ENCODE measurements around the gene NCS1. TPM values are rescaled to one million over a fixed set of nuclear protein-coding genes. Genes with fewer than 3 reads are reported as not detected.

Gene NCS1
- total and polyA plus RNA-seq, 2 of the 8 experiments (the other 6 are each of a cell fraction or from before 2014, with no cell fraction given) = 34.7 to 47.6 TPM

DNA sequence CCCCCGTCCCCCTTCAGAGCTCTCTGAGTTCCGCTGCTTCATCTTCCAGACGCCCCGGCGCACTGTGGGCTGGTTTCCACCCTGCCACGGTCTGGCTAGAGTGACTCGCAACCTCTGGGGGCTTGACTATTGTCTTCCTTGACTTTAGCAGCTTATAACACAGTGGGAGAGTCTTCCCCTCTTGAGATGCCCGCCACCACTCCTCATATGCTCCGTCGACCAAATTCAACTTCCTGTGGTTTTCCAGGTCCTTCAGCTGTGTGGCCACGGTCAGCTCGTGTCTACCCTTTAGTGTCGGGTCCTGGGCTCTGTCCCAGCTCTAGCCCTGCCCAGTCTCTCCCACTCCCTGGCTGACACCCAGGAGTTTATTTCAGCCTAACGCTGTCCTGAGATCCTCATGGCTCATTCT lies 28.2 kb upstream of the NCS1 start:
- Histone ChIP-seq H2BK12ac (ENCODE audit: low read depth, low read length) (peak overlapping the region; percentile 75; the same call in 1 of the 2 replicates), H3K79me1 (ENCODE audit: low read depth, low read length) (no peaks in the 10 kb centered on the region), H2AFZ (ENCODE audit: low read length) (0 out of 2 replicates have a peak overlapping the region, but pooled peaks have one; percentile 7), H3K23me2 (ENCODE audit: low read depth, low read length) (no peaks in the 10 kb centered on the region), H3K4ac (replicated peaks; ENCODE audit: insufficient read length, low read depth, low read length) (no peak overlapping the region), H4K5ac (ENCODE audit: insufficient read length, low read depth, low read length) (no peak overlapping the region), H3K18ac (ENCODE audit: extremely low read depth, low read length) (0 out of 2 replicates have a peak overlapping the region, but pooled peaks have one; percentile 13), H3K27me3 (replicated peaks in 1 of 4; ENCODE audit: control insufficient read depth in 3 of 4, extremely low read depth in 1 of 4, insufficient read depth in 3 of 4, low read length in 3 of 4) (no peaks in the 10 kb centered on the region; a peak in 1 of 7 replicates), H2BK5ac (ENCODE audit: low read depth, low read length) (no peak overlapping the region), H3K79me2 (ENCODE audit: control insufficient read depth in 1 of 2, insufficient read depth in 2 of 2, low read length in 2 of 2) (no peaks in the 10 kb centered on the region), H2BK20ac (ENCODE audit: low read length) (peak overlapping the region; percentile 56; the same call in 1 of the 2 replicates), H3K9me3 (ENCODE audit: insufficient read depth in 2 of 2, low read depth in 1 of 2, low read length in 1 of 2) (no peaks in the 10 kb centered on the region), H3K4me3 (ENCODE audit: extremely low read depth in 1 of 4, insufficient read depth in 2 of 4, low read depth in 3 of 4, low read length in 4 of 4) (no peak overlapping the region), H3K27ac (ENCODE audit: low read depth, low read length) (no peak overlapping the region), H3K23ac (ENCODE audit: insufficient read length) (no peak overlapping the region), H4K91ac (replicated peaks; ENCODE audit: insufficient read length, low read length) (no peak overlapping the region), H2AK5ac (ENCODE audit: low read depth, low read length) (no peak overlapping the region), H3K4me1 (replicated peaks in 1 of 4; ENCODE audit: control insufficient read depth in 3 of 4, insufficient read depth in 4 of 4, low read length in 3 of 4) (peaks cover 1 to 12% (median 6%) of the 10 kb centered on the region in 4 experiments; a peak in 5 of 7 replicates), H2BK15ac (ENCODE audit: low read length) (no peak overlapping the region), H2BK120ac (replicated peaks; ENCODE audit: low read depth, low read length) (no peak overlapping the region), H3K36me3 (ENCODE audit: control insufficient read depth in 2 of 4, insufficient read depth in 4 of 4, low read length in 3 of 4) (no peaks in the 10 kb centered on the region), H4K20me1 (replicated peaks in 1 of 2; ENCODE audit: control insufficient read depth in 1 of 2, insufficient read depth in 2 of 2, low read length in 2 of 2) (no peaks in the 10 kb centered on the region), H3K56ac (replicated peaks; ENCODE audit: insufficient read length, low read depth, low read length) (no peak overlapping the region), H3K9ac (replicated peaks in 1 of 4; ENCODE audit: extremely low read depth in 1 of 4, low read depth in 3 of 4, low read length in 3 of 4) (no peak overlapping the region), H4K8ac (ENCODE audit: extremely low read depth, insufficient read depth, low read length) (no peak overlapping the region), H3K4me2 (ENCODE audit: insufficient read depth in 1 of 2, low read depth in 2 of 2, low read length in 2 of 2) (no peak overlapping the region), H3K14ac (ENCODE audit: insufficient read length) (no peak overlapping the region)
- WGBS, 2 experiments (ENCODE audit: extremely low coverage in 1 of 2, insufficient coverage in 1 of 2, insufficient read length in 1 of 2, insufficient replicate concordance in 2 of 2, low coverage in 1 of 2, low lambda C conversion rate in 2 of 2, missing lambda C conversion rate in 1 of 2) = 86% methylated on average over 13 of the region's 14 CpGs; no CpG with 5 or more reads in 1 of the 2 experiments
- TF ChIP-seq, protein P1, sequence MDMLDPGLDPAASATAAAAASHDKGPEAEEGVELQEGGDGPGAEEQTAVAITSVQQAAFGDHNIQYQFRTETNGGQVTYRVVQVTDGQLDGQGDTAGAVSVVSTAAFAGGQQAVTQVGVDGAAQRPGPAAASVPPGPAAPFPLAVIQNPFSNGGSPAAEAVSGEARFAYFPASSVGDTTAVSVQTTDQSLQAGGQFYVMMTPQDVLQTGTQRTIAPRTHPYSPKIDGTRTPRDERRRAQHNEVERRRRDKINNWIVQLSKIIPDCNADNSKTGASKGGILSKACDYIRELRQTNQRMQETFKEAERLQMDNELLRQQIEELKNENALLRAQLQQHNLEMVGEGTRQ (IDR thresholded peaks at IDR 0.05; ENCODE audit: low read length) = no peak
- TF ChIP-seq RAD21 (IDR thresholded peaks at IDR 0.05 in 1 of 2, conservative IDR thresholded peaks at IDR 0.05 in 1 of 2; ENCODE audit: low read depth in 2 of 2, low read length in 2 of 2) (no peak), NANOG (IDR thresholded peaks at IDR 0.05; ENCODE audit: insufficient read depth, low read depth, low read length, poor library complexity, severe bottlenecking) (no peak), BRCA1 (IDR thresholded peaks at IDR 0.05; ENCODE audit: low read depth, low read length) (no peak)
- ChIA-PET CTCF (ENCODE audit: partially characterized antibody) (interaction anchor here (0.7 to 1.8 kb wide), 5 partner anchors 9 to 37 kb away, joined by 3 to 6 read pairs (median 3); no protein-coding TSS in a partner anchor), POLR2A (ENCODE audit: partially characterized antibody) (interaction anchor here (0.7 to 1.1 kb wide), 2 partner anchors 8 to 12 kb away, joined by 3 to 4 read pairs; no protein-coding TSS in a partner anchor)
- DNase-seq (ENCODE audit: low read depth in 1 of 2, low spot score in 2 of 2) = no peak
- FAIRE-seq = no peak

Measured in H1 (cell line).